Activated T-cell treated with anti-CD3 and anti-CD28 coated beads, Interleukin-2, amount 50 U/mL, for 48 hours (primary cell): ENCODE data around the gene LPCAT1.

Source experiments
- DNase-seq, 2 experiments: peaks; one replicate each; pipeline ENCODE4 v3.0.0-alpha.2; 2020

LPCAT1 gene

DNA sequence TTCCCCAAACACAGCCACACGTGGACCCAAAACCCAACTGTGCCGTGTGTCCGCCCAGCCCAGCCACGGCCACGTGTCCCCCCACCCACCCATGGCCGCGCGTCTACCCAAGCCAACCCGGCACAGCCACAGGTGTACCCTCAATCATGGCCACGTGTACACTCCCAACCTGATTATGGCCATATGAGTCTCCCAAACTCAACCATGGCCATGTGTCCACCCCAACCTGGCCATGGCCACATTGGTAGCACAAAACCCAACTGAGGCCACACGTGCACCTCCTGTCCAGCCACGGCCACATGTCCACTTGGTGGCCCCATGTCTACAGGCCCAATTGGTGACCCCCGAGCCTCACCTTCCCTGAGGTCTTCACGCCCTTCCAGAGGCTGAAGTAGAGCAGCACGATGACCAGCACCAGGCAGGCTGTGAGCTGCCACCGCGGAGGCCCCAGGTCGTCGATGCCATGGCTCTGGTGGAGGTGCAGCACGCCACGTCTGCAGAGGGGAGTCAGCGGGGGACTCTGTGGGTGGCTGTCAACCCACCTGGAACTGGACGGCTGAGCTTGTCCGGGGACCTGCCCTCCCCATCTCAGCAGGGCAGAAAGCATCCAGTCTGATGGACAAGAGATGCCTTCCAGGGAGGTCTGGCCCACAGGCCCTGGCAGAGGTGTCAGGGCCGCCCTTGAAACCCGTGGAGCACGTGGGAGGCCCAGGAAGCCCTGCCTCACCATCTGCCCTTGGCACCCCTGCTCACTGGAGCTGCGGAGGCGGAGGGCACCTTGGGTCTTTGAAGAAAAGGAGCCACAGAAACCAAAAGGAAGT, 102.0 kb downstream of the LPCAT1 start:
- no peak for DNase-seq

GRCh38 chr5:1420211-1421195, 103.3 kb downstream of the LPCAT1 start:
- no peak for DNase-seq

DNA sequence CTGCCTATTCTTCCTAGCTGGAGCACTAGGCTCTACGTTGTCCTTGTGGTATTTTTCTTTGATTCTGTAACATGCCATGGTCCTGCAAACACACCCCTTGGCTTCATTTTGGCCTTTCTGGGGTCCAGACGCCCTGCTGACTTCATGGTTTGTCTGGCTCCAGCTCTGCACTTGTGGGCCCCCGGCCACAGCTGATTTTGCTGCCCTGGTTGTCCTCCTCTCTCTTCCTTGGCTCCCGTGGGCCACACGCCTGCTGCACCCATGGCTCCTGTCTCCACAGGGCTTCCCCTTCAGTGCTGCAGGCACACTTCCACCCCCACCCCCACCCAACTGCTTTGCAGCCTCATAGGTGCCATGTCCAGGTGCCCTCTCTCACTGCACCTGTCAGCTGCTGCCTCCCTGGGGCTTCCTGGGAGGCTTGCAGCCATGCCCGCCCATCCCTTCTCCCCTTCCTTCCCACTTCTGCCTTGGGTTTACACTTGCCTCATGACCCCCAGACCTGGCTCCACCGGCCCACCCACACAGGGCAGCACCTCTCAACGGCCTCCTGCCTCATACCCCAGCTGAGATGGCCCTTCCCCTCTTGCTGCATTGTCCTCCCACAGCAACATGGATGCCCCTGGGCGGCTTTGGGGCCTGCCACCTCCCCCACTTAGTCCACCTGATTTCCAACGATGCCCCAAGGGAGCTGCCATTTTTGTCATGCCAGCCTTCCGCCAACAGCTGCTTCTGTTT, 104.1 kb downstream of the LPCAT1 start:
- DNase-seq = no peak

- no peak for DNase-seq
Observed at GRCh38 chr5:1418921-1419280, 104.9 kb downstream of the LPCAT1 start.

GRCh38 chr5:1418238-1418920, 105.4 kb downstream of the LPCAT1 start:
- DNase-seq = no peak

- no peak for DNase-seq
Observed at GRCh38 chr5:1417586-1418225, 106.1 kb downstream of the LPCAT1 start.

DNA sequence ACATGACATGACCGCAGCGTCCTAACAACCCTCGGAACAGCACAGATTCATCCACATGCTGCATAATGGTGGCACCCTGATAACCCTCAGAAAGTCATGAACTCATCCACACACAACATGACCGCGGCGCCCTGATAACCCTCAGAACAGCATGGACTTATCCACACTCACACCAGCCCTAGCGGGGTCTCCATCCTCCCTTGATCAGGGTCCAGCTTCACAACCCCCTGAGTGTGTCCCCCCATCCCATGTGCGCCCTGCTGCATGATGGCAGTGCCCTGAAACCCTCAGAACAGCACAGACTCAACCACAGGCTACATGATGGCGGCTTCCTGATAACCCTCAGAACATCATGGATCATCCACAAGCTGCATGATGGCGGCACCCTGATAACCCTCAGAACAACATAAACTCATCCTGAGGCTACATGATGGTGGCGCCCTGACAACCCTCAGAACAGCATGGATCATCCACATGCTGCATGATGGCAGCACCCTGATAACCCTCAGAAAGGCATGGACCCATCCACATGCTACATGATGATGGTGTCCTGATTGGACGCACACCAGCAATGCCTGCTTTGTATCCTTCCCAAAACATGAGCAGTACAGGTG, 106.8 kb downstream of the LPCAT1 start:
- DNase-seq = no peak

GRCh38 chr5:1415626-1416360, 108.0 kb downstream of the LPCAT1 start:
- no peak for DNase-seq

DNA sequence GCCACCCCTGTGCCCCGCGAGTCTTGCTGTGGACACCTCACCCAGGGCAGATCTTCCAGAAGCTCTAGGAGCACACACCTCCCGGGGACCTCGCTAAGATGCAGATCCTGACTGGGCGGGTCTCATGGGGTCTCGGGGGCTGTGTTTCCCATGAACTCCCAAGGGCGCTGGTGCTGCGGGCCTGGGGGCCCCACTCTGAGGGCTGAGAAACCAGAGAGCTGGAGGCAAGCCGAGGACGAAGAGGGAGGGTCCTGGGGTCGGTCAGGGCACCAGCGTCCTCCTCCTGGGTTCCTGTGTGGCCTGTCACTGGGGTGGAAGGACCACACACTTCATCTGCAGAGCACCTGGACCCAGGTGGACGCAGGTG, 108.7 kb downstream of the LPCAT1 start:
- no peak for DNase-seq

- no peak for DNase-seq
Observed at GRCh38 chr5:1414311-1415058, 109.3 kb downstream of the LPCAT1 start.

DNA sequence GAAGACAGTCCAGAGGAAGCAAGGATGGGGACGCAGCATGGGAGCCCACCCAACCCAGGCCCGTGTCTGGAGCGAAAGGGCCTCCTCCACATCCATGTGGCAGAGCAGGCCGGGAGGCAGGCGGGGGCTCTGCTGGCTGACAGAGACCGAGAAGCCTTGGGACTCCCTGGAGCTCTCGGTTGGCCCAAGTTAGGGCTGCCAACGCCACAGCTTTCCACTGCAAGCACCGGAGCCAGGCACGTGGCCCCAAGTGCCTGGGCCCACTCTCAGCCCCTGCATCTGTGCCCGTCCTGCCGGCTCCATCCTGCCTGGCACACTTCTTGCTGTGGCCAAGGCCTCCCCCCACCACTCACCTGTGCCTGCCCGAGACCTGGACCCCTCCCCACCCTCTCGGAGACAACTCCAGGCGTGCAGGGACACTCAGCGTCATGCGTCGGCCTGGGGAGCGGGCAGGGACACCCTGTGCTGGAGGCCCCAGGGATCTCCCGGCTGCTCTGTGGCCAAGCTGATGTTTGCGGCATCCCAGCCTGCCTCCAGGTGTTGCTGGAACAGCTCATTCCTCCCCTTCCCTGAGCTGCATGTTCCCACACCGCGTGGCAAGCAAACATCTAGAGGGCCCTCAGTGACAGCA, 110.0 kb downstream of the LPCAT1 start:
- DNase-seq = no peak

DNA sequence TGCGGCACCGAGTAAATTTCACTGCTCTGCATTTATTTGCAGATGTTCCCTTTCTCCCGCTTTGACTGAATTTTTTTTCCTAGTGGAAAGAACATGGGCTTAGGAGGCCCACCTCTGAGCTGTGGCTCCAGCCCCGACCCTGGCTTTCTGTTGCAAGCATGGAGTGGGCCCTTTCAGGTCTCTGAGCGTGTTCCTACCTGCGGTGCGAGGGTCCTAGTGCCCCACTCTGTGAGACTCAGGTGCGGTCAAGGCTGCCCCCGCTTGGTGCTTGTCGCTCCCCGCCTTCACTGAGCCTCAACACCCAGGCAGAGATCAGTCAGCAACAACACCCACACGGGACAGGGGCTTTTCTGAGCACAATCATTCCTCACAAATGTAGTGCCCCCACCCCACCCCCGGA, 110.5 kb downstream of the LPCAT1 start:
- DNase-seq = no peak

- no peak for DNase-seq
Observed at GRCh38 chr5:1412621-1413020, 111.1 kb downstream of the LPCAT1 start.

DNA sequence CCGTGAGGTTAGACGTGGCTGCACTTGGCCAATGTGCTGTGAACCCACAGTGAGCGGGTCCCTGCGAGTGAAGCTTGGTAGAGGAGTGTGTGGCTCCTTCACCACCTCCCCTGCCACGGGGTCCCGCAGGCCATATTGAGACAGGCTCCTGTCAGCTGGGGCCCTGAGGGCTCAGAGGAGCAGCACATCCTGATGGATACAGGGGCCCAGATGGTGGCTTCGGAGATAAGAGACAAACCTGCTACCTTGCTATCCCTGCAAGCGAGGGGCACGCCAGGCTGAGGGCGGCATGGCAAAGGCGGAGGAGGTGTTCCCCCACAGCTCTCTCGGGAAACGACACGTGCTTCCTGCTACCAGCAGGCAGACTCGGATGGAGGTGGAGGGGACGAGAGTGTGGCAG, 111.6 kb downstream of the LPCAT1 start:
- no peak for DNase-seq
